Measurements from ENCODE around the gene SMPD4. TPM values are rescaled to one million over a fixed set of nuclear protein-coding genes. Genes with fewer than 3 reads are reported as not detected.
"Not testable (repeated sequence)": the region's sequence is repeated elsewhere in the genome, so short reads cannot be mapped to it uniquely, and the experiment has no call there.

The SMPD4 gene
- total RNA-seq, 1 experiment from 2014 or later, result 108 TPM

DNA sequence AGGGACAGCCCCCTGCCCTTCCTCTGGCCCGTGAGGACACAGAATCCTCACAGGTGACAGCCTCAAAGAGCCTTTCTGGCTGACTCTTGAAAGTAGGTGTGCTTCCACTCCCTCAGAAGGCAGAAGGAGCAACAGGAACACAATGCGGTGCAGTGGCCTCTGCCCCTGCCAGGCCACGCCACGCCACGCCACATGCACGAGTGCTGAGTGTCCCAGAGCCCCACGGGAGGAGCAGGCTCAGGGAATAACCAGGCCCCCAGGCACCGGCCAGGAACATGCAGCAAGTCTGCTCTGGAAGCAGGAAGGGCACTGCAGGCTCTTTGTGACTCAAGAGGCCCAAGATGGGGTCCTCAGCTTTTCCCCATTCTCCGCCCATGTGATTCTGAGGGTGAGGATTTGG is 18.4 kb downstream of the SMPD4 start:
- ChIA-PET POLR2A (ENCODE audit: low non-redundant PET) (no interaction called here), CTCF (no interaction called here)
- TF ChIP-seq, protein P1, sequence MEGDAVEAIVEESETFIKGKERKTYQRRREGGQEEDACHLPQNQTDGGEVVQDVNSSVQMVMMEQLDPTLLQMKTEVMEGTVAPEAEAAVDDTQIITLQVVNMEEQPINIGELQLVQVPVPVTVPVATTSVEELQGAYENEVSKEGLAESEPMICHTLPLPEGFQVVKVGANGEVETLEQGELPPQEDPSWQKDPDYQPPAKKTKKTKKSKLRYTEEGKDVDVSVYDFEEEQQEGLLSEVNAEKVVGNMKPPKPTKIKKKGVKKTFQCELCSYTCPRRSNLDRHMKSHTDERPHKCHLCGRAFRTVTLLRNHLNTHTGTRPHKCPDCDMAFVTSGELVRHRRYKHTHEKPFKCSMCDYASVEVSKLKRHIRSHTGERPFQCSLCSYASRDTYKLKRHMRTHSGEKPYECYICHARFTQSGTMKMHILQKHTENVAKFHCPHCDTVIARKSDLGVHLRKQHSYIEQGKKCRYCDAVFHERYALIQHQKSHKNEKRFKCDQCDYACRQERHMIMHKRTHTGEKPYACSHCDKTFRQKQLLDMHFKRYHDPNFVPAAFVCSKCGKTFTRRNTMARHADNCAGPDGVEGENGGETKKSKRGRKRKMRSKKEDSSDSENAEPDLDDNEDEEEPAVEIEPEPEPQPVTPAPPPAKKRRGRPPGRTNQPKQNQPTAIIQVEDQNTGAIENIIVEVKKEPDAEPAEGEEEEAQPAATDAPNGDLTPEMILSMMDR (conservative IDR thresholded peaks at IDR 0.05; ENCODE audit: low read depth, low read length), result no peak
- no peak for TF ChIP-seq EZH2 (IDR thresholded peaks at IDR 0.05; ENCODE audit: borderline replicate concordance, low read depth, low read length, poor library complexity, severe bottlenecking)
- no peaks in the 10 kb centered on the region for H3K27me3 ChIP-seq (replicated peaks; ENCODE audit: insufficient read depth, low read depth, low read length, poor library complexity)
- H3K36me3 ChIP-seq (ENCODE audit: insufficient read depth, low read length, poor library complexity, severe bottlenecking), result peaks cover 29% of the 10 kb centered on the region
- BruUV-seq (replicated peaks), result no TSS peak
- intact Hi-C loops (cut with micrococcal nuclease; ENCODE audit: unreplicated experiment), result no loop called here
- no peaks in the 10 kb centered on the region for H3K4me1 ChIP-seq (ENCODE audit: insufficient read depth, low read length, poor library complexity, severe bottlenecking)
- H3K27ac ChIP-seq (ENCODE audit: low read depth, low read length, poor library complexity, severe bottlenecking), result no peak overlapping the region
- no peak overlapping the region for H3K4me3 ChIP-seq (ENCODE audit: low read depth, low read length, poor library complexity, severe bottlenecking)
- no peak for DNase-seq (ENCODE audit: low spot score)
- no peaks in the 10 kb centered on the region for H3K9me3 ChIP-seq (ENCODE audit: low read depth, low read length, poor library complexity, severe bottlenecking)

DNA sequence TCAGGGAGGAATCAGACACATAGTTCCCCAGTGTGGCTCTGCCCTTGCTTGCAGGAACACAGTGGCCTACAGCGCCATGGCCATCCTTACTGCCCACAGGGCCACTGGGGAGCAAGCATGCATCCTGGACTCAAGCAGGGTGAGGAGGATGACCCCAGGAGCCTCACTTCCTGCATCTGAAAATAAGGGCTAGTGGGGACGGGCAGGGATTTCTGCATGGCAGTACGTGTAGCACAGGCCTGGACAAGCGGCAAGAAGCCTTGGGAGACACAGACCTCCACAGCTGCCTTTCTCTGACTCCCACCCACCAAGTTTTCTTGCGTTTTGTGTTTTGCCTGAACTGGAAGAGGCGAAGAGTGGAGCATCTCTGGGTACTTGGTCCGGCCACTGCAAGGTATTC is 18.9 kb downstream of the SMPD4 start:
- POLR2A ChIA-PET (ENCODE audit: low non-redundant PET); intact Hi-C loops (cut with micrococcal nuclease; ENCODE audit: unreplicated experiment); H3K27me3 ChIP-seq (replicated peaks; ENCODE audit: insufficient read depth, low read depth, low read length, poor library complexity); H3K4me1 ChIP-seq (ENCODE audit: insufficient read depth, low read length, poor library complexity, severe bottlenecking); H3K9me3 ChIP-seq (ENCODE audit: low read depth, low read length, poor library complexity, severe bottlenecking); CTCF ChIA-PET; DNase-seq (ENCODE audit: low spot score); H3K27ac ChIP-seq (ENCODE audit: low read depth, low read length, poor library complexity, severe bottlenecking); BruUV-seq (replicated peaks); H3K4me3 ChIP-seq (ENCODE audit: low read depth, low read length, poor library complexity, severe bottlenecking): not testable (repeated sequence)
- H3K36me3 ChIP-seq (ENCODE audit: insufficient read depth, low read length, poor library complexity, severe bottlenecking), result peaks cover 24% of the 10 kb centered on the region

DNA sequence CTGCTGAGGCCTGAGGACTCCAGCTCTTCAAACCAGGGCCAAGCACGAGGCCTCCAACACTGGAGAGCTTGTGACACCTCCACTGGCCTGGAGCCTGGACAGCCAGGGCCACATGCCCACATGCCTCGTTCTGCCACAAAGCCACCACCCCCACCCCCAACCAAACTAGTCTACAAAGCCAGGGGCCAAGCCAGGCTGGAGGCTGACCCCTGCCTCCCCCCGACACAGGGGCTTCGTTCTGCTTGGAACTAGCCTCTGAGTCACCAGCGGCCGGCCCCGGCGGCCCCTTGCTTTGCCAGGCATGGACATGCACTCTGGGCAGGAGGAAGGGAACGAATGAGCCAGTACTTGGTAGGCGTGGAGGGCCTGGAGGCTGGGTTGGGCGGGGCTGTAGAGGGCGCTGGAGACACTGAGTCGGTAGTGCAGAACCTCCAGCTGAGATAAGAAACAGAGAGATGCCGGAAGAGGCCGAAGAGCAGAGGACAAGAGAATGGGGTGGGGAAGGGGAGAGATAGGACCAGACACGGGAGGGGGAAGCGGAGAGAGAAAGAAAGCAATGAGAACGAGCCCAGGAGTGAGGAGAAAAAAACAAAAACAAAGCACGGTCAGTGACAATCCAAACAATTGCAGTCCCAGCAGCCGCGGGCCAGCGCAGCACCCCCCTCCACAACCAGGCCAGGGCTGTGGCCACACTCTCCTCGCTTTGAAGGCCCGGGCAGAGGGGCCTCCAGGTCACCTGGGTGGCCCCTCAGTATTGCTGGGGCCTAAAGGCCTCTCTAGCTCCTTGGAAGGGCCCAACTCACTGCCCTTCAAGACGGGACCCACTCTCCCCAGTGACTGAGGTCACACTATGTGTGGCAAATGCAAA is 20.3 kb downstream of the SMPD4 start:
- H3K4me3 ChIP-seq (ENCODE audit: low read depth, low read length, poor library complexity, severe bottlenecking); H3K9me3 ChIP-seq (ENCODE audit: low read depth, low read length, poor library complexity, severe bottlenecking); CTCF ChIA-PET; POLR2A ChIA-PET (ENCODE audit: low non-redundant PET); BruUV-seq (replicated peaks); H3K27me3 ChIP-seq (replicated peaks; ENCODE audit: insufficient read depth, low read depth, low read length, poor library complexity); H3K27ac ChIP-seq (ENCODE audit: low read depth, low read length, poor library complexity, severe bottlenecking); H3K4me1 ChIP-seq (ENCODE audit: insufficient read depth, low read length, poor library complexity, severe bottlenecking); intact Hi-C loops (cut with micrococcal nuclease; ENCODE audit: unreplicated experiment); DNase-seq (ENCODE audit: low spot score): not testable (repeated sequence)
- peaks cover 19% of the 10 kb centered on the region for H3K36me3 ChIP-seq (ENCODE audit: insufficient read depth, low read length, poor library complexity, severe bottlenecking)

DNA sequence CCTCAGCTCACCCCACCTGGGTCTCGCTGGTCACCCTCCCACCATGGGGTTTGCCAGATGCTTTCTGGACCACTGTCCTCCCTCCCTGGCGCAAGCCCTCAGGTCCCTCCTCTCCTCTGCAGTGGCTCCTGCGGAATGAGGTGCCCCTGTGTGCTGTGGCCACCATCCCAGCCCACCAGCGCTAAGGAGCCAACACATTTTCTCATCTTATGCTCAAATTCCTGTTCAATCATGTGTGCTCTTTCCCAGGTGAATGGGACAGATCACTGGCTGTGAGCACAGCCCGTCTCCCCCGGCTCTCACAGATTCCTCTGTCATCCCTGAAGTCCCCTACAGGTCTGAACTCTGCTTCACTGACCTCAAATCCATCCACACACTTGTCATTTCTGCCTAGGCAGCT is 21.3 kb downstream of the SMPD4 start:
- H3K27me3 ChIP-seq (replicated peaks; ENCODE audit: insufficient read depth, low read depth, low read length, poor library complexity), result no peaks in the 10 kb centered on the region
- ChIA-PET CTCF (no interaction called here), POLR2A (ENCODE audit: low non-redundant PET) (no interaction called here)
- H3K4me3 ChIP-seq (ENCODE audit: low read depth, low read length, poor library complexity, severe bottlenecking), result no peak overlapping the region
- intact Hi-C loops (cut with micrococcal nuclease; ENCODE audit: unreplicated experiment), result no loop called here
- H3K36me3 ChIP-seq (ENCODE audit: insufficient read depth, low read length, poor library complexity, severe bottlenecking), result peaks cover 13% of the 10 kb centered on the region
- TF ChIP-seq, protein P1 (conservative IDR thresholded peaks at IDR 0.05; ENCODE audit: low read depth, low read length), result no peak
- no peak for TF ChIP-seq EZH2 (IDR thresholded peaks at IDR 0.05; ENCODE audit: borderline replicate concordance, low read depth, low read length, poor library complexity, severe bottlenecking)
- no peaks in the 10 kb centered on the region for H3K4me1 ChIP-seq (ENCODE audit: insufficient read depth, low read length, poor library complexity, severe bottlenecking)
- BruUV-seq (replicated peaks), result no TSS peak
- no peaks in the 10 kb centered on the region for H3K9me3 ChIP-seq (ENCODE audit: low read depth, low read length, poor library complexity, severe bottlenecking)
- no peak for DNase-seq (ENCODE audit: low spot score)
- H3K27ac ChIP-seq (ENCODE audit: low read depth, low read length, poor library complexity, severe bottlenecking), result no peak overlapping the region

DNA sequence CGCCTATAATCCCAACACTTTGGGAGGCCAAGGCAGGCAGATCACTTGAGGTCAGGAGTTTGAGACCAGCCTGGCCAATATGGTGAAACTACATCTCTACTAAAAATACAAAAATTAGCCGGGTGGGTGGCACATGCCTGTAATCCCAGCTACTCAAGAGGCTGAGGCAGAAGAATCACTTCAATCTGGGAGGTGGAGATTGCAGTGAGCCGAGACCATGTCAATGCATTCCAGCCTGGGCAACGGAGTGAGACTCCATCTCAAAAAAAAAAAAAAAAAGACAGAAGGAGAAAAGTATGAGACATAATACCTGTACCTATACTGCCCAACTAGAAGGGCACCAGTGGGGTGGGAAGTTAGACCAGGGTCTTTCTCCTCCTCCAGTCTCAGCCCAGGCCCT is 22.0 kb downstream of the SMPD4 start:
- DNase-seq (ENCODE audit: low spot score); H3K4me1 ChIP-seq (ENCODE audit: insufficient read depth, low read length, poor library complexity, severe bottlenecking); BruUV-seq (replicated peaks); CTCF ChIA-PET; H3K36me3 ChIP-seq (ENCODE audit: insufficient read depth, low read length, poor library complexity, severe bottlenecking); H3K4me3 ChIP-seq (ENCODE audit: low read depth, low read length, poor library complexity, severe bottlenecking); H3K27me3 ChIP-seq (replicated peaks; ENCODE audit: insufficient read depth, low read depth, low read length, poor library complexity); H3K27ac ChIP-seq (ENCODE audit: low read depth, low read length, poor library complexity, severe bottlenecking); H3K9me3 ChIP-seq (ENCODE audit: low read depth, low read length, poor library complexity, severe bottlenecking); POLR2A ChIA-PET (ENCODE audit: low non-redundant PET): not testable (repeated sequence)
- intact Hi-C loops (cut with micrococcal nuclease; ENCODE audit: unreplicated experiment), result loop anchor here (2.0 kb wide), 1 partner anchor 21 kb away; the partner anchor contains the start of gene SMPD4
